ENCODE measurements around the gene SYNDIG1.

Gene SYNDIG1

GRCh38 chr20:24628985-24629384 is 159.6 kb downstream of the SYNDIG1 start:
- H3K9ac ChIP-seq (ENCODE audit: low read length): no peak overlapping the region
- H3K36me3 ChIP-seq (ENCODE audit: control insufficient read depth, insufficient read depth, low read length): no peaks in the 10 kb centered on the region
- no peak overlapping the region for H3K27ac ChIP-seq (ENCODE audit: low read depth, low read length)
- H3K4me1 ChIP-seq (ENCODE audit: control insufficient read depth, insufficient read depth, low read length): no peaks in the 10 kb centered on the region
- H3K4me3 ChIP-seq (ENCODE audit: low read length): no peak overlapping the region
- no peaks in the 10 kb centered on the region for H3K27me3 ChIP-seq (ENCODE audit: control insufficient read depth, insufficient read depth, low read length)

- no peaks in the 10 kb centered on the region for H3K36me3 ChIP-seq (ENCODE audit: control insufficient read depth, insufficient read depth, low read length)
- no peak overlapping the region for H3K27ac ChIP-seq (ENCODE audit: low read depth, low read length)
- no peak overlapping the region for H3K9ac ChIP-seq (ENCODE audit: low read length)
- no peaks in the 10 kb centered on the region for H3K4me1 ChIP-seq (ENCODE audit: control insufficient read depth, insufficient read depth, low read length)
- H3K4me3 ChIP-seq (ENCODE audit: low read length): no peak overlapping the region
- no peaks in the 10 kb centered on the region for H3K27me3 ChIP-seq (ENCODE audit: control insufficient read depth, insufficient read depth, low read length)
Observed at GRCh38 chr20:24629668-24630067, 160.2 kb downstream of the SYNDIG1 start.

GRCh38 chr20:24630486-24631172 is 161.2 kb downstream of the SYNDIG1 start:
- Histone ChIP-seq H3K27ac (ENCODE audit: low read depth, low read length) (no peak overlapping the region), H3K4me3 (ENCODE audit: low read length) (no peak overlapping the region), H3K4me1 (ENCODE audit: control insufficient read depth, insufficient read depth, low read length) (no peaks in the 10 kb centered on the region), H3K9ac (ENCODE audit: low read length) (no peak overlapping the region), H3K36me3 (ENCODE audit: control insufficient read depth, insufficient read depth, low read length) (no peaks in the 10 kb centered on the region), H3K27me3 (ENCODE audit: control insufficient read depth, insufficient read depth, low read length) (no peaks in the 10 kb centered on the region)

- no peak overlapping the region for H3K9ac ChIP-seq (ENCODE audit: low read length)
- H3K36me3 ChIP-seq (ENCODE audit: control insufficient read depth, insufficient read depth, low read length): no peaks in the 10 kb centered on the region
- H3K27me3 ChIP-seq (ENCODE audit: control insufficient read depth, insufficient read depth, low read length): no peaks in the 10 kb centered on the region
- H3K27ac ChIP-seq (ENCODE audit: low read depth, low read length): no peak overlapping the region
- H3K4me3 ChIP-seq (ENCODE audit: low read length): no peak overlapping the region
- no peaks in the 10 kb centered on the region for H3K4me1 ChIP-seq (ENCODE audit: control insufficient read depth, insufficient read depth, low read length)
Observed at GRCh38 chr20:24631173-24631505, 161.7 kb downstream of the SYNDIG1 start.

GRCh38 chr20:24632581-24632980 is 163.2 kb downstream of the SYNDIG1 start:
- no peak overlapping the region for H3K9ac ChIP-seq (ENCODE audit: low read length)
- H3K27me3 ChIP-seq (ENCODE audit: control insufficient read depth, insufficient read depth, low read length): no peaks in the 10 kb centered on the region
- H3K4me3 ChIP-seq (ENCODE audit: low read length): no peak overlapping the region
- H3K27ac ChIP-seq (ENCODE audit: low read depth, low read length): no peak overlapping the region
- H3K36me3 ChIP-seq (ENCODE audit: control insufficient read depth, insufficient read depth, low read length): no peaks in the 10 kb centered on the region
- H3K4me1 ChIP-seq (ENCODE audit: control insufficient read depth, insufficient read depth, low read length): no peaks in the 10 kb centered on the region

GRCh38 chr20:24633026-24633425 is 163.6 kb downstream of the SYNDIG1 start:
- Histone ChIP-seq H3K4me1 (ENCODE audit: control insufficient read depth, insufficient read depth, low read length) (no peaks in the 10 kb centered on the region), H3K9ac (ENCODE audit: low read length) (no peak overlapping the region), H3K27ac (ENCODE audit: low read depth, low read length) (no peak overlapping the region), H3K36me3 (ENCODE audit: control insufficient read depth, insufficient read depth, low read length) (no peaks in the 10 kb centered on the region), H3K27me3 (ENCODE audit: control insufficient read depth, insufficient read depth, low read length) (no peaks in the 10 kb centered on the region), H3K4me3 (ENCODE audit: low read length) (no peak overlapping the region)

GRCh38 chr20:24633521-24633920 is 164.1 kb downstream of the SYNDIG1 start:
- H3K4me3 ChIP-seq (ENCODE audit: low read length): no peak overlapping the region
- no peaks in the 10 kb centered on the region for H3K36me3 ChIP-seq (ENCODE audit: control insufficient read depth, insufficient read depth, low read length)
- no peak overlapping the region for H3K9ac ChIP-seq (ENCODE audit: low read length)
- H3K27ac ChIP-seq (ENCODE audit: low read depth, low read length): no peak overlapping the region
- H3K27me3 ChIP-seq (ENCODE audit: control insufficient read depth, insufficient read depth, low read length): no peaks in the 10 kb centered on the region
- no peaks in the 10 kb centered on the region for H3K4me1 ChIP-seq (ENCODE audit: control insufficient read depth, insufficient read depth, low read length)

- Histone ChIP-seq H3K4me3 (ENCODE audit: low read length) (no peak overlapping the region), H3K9ac (ENCODE audit: low read length) (no peak overlapping the region), H3K27me3 (ENCODE audit: control insufficient read depth, insufficient read depth, low read length) (no peaks in the 10 kb centered on the region), H3K36me3 (ENCODE audit: control insufficient read depth, insufficient read depth, low read length) (no peaks in the 10 kb centered on the region), H3K27ac (ENCODE audit: low read depth, low read length) (no peak overlapping the region), H3K4me1 (ENCODE audit: control insufficient read depth, insufficient read depth, low read length) (no peaks in the 10 kb centered on the region)
Observed at GRCh38 chr20:24634855-24635254, 165.4 kb downstream of the SYNDIG1 start.

- no peaks in the 10 kb centered on the region for H3K36me3 ChIP-seq (ENCODE audit: control insufficient read depth, insufficient read depth, low read length)
- H3K27me3 ChIP-seq (ENCODE audit: control insufficient read depth, insufficient read depth, low read length): no peaks in the 10 kb centered on the region
- H3K4me1 ChIP-seq (ENCODE audit: control insufficient read depth, insufficient read depth, low read length): no peaks in the 10 kb centered on the region
Observed at GRCh38 chr20:24636626-24637025, 167.2 kb downstream of the SYNDIG1 start.

GRCh38 chr20:24637087-24637486 is 167.7 kb downstream of the SYNDIG1 start:
- no peak overlapping the region for H3K9ac ChIP-seq (ENCODE audit: low read length)
- no peaks in the 10 kb centered on the region for H3K36me3 ChIP-seq (ENCODE audit: control insufficient read depth, insufficient read depth, low read length)
- no peak overlapping the region for H3K4me3 ChIP-seq (ENCODE audit: low read length)

More at GRCh38 chr20:24636626-24637025, 167.2 kb downstream of the SYNDIG1 start:
- Histone ChIP-seq H3K4me3 (ENCODE audit: low read length) (no peak overlapping the region), H3K9ac (ENCODE audit: low read length) (no peak overlapping the region), H3K27ac (ENCODE audit: low read depth, low read length) (no peak overlapping the region)

GRCh38 chr20:24637941-24638340 is 168.5 kb downstream of the SYNDIG1 start:
- Histone ChIP-seq H3K4me3 (ENCODE audit: low read length) (no peak overlapping the region), H3K4me1 (ENCODE audit: control insufficient read depth, insufficient read depth, low read length) (no peaks in the 10 kb centered on the region), H3K27me3 (ENCODE audit: control insufficient read depth, insufficient read depth, low read length) (no peaks in the 10 kb centered on the region), H3K27ac (ENCODE audit: low read depth, low read length) (no peak overlapping the region), H3K36me3 (ENCODE audit: control insufficient read depth, insufficient read depth, low read length) (no peaks in the 10 kb centered on the region), H3K9ac (ENCODE audit: low read length) (no peak overlapping the region)

More at GRCh38 chr20:24637087-24637486, 167.7 kb downstream of the SYNDIG1 start:
- Histone ChIP-seq H3K27me3 (ENCODE audit: control insufficient read depth, insufficient read depth, low read length) (no peaks in the 10 kb centered on the region), H3K4me1 (ENCODE audit: control insufficient read depth, insufficient read depth, low read length) (no peaks in the 10 kb centered on the region), H3K27ac (ENCODE audit: low read depth, low read length) (no peak overlapping the region)

- no peaks in the 10 kb centered on the region for H3K36me3 ChIP-seq (ENCODE audit: control insufficient read depth, insufficient read depth, low read length)
- H3K27ac ChIP-seq (ENCODE audit: low read depth, low read length): no peak overlapping the region
- H3K4me1 ChIP-seq (ENCODE audit: control insufficient read depth, insufficient read depth, low read length): no peaks in the 10 kb centered on the region
Observed at GRCh38 chr20:24638591-24639548, 169.4 kb downstream of the SYNDIG1 start.

More at GRCh38 chr20:24638591-24639548, 169.4 kb downstream of the SYNDIG1 start:
- H3K4me3 ChIP-seq (ENCODE audit: low read length): no peak overlapping the region
- no peaks in the 10 kb centered on the region for H3K27me3 ChIP-seq (ENCODE audit: control insufficient read depth, insufficient read depth, low read length)
- H3K9ac ChIP-seq (ENCODE audit: low read length): no peak overlapping the region
